GM12878 (cell line): ENCODE measurements around the gene SHC1.

Experiments
- CHD4 ChIP-seq: fragments of 200-600 bp; sonication (generic); IDR thresholded peaks from 2 replicates; pipeline ENCODE4 v1.6.1; 2016; ENCODE audit warnings: mild to moderate bottlenecking
- REST ChIP-seq: IDR thresholded peaks from 2 replicates; pipeline ENCODE4 v1.6.1; 2012; ENCODE audit warnings: mild to moderate bottlenecking, low read depth, low read length

- TF ChIP-seq CHD4, result no peak
- TF ChIP-seq REST, result no peak
Measured at GRCh38 chr1:154945962-154946850, 24.3 kb downstream of the SHC1 start.
